H1 (cell line): ENCODE data around the gene WBP1L. TPM values are rescaled to one million over a fixed set of nuclear protein-coding genes. Genes with fewer than 3 reads are reported as not detected.

ENCODE experiments used
- CTCF ChIA-PET: fragments of 300-600 bp; sonication (Branson Sonifier 250); formaldehyde crosslinking; loops from one replicate; lab custom pipeline; 2021; ENCODE audit not compliant: partially characterized antibody; lab: Charles Lee
- POLR2A ChIA-PET: fragments of 300-600 bp; sonication (Branson Sonifier 250); formaldehyde crosslinking; loops from one replicate; lab custom pipeline; 2021; ENCODE audit warnings: inconsistent platforms; ENCODE audit not compliant: partially characterized antibody; lab: Charles Lee
- DNase-seq, 2 experiments: peaks; one replicate each; pipeline versions ENCODE4 v3.0.0 to v3.0.0-alpha.2; 2010 to 2022; ENCODE audit warnings: low spot score in 2 of 2, low read depth in 1 of 2, mixed read lengths in 1 of 2
- FAIRE-seq: peaks from 2 replicates; lab custom pipeline; 2011; peaks lifted over from hg19 to GRCh38; lab: Jason Lieb, UNC
- H2AFZ ChIP-seq: 2 replicates; pipeline ENCODE4 v1.8.1; 2012; ENCODE audit warnings: low read length, inconsistent platforms
- H2AK5ac ChIP-seq: 2 replicates; pipeline ENCODE4 v1.6.1; 2013; ENCODE audit warnings: low read depth, low read length
- H2BK120ac ChIP-seq: replicated peaks from 2 replicates; pipeline ENCODE3; 2013; ENCODE audit warnings: low read depth, low read length, inconsistent platforms
- H2BK12ac ChIP-seq: 2 replicates; pipeline ENCODE4 v1.6.1; 2013; ENCODE audit warnings: low read depth, low read length
- H2BK15ac ChIP-seq: 2 replicates; pipeline ENCODE4 v1.6.1; 2013; ENCODE audit warnings: low read length
- H2BK20ac ChIP-seq: 2 replicates; pipeline ENCODE4 v1.6.1; 2013; ENCODE audit warnings: low read length
- H2BK5ac ChIP-seq: 2 replicates; pipeline ENCODE4 v1.6.1; 2013; ENCODE audit warnings: low read depth, low read length
- H3K14ac ChIP-seq: 2 replicates; pipeline ENCODE4 v1.6.1; 2013; ENCODE audit warnings: inconsistent platforms; ENCODE audit not compliant: insufficient read length
- H3K18ac ChIP-seq: 2 replicates; pipeline ENCODE4 v1.6.1; 2013; ENCODE audit warnings: low read length; ENCODE audit errors: extremely low read depth
- H3K23ac ChIP-seq: 2 replicates; pipeline ENCODE4 v1.6.1; 2013; ENCODE audit warnings: inconsistent platforms; ENCODE audit not compliant: insufficient read length
- H3K23me2 ChIP-seq: 2 replicates; pipeline ENCODE4 v1.6.1; 2013; ENCODE audit warnings: low read depth, low read length
- H3K27ac ChIP-seq: 2 replicates; pipeline ENCODE4 v1.6.1; 2011; ENCODE audit warnings: low read depth, low read length, inconsistent platforms
- H3K27me3 ChIP-seq, 4 experiments: replicated peaks in 1 of 4; 1 replicate in 1 of 4; 2 replicates in 3 of 4; pipeline versions ENCODE4 v1.6.1 to v1.8.1; 2011 to 2013; ENCODE audit warnings: low read length in 3 of 4, mild to moderate bottlenecking in 3 of 4, inconsistent platforms in 2 of 4, mixed read lengths in 2 of 4, moderate library complexity in 1 of 4; ENCODE audit not compliant: control insufficient read depth in 3 of 4, insufficient read depth in 3 of 4; ENCODE audit errors: extremely low read depth in 1 of 4
- H3K36me3 ChIP-seq, 4 experiments: 2 replicates each; pipeline versions ENCODE4 v1.6.1 to v1.8.1; 2011 to 2013; ENCODE audit warnings: mild to moderate bottlenecking in 4 of 4, low read length in 3 of 4, moderate library complexity in 2 of 4, control low read depth in 1 of 4, inconsistent platforms in 1 of 4; ENCODE audit not compliant: insufficient read depth in 4 of 4, control insufficient read depth in 2 of 4
- H3K4ac ChIP-seq: replicated peaks from 2 replicates; pipeline ENCODE3; 2013; ENCODE audit warnings: low read length, low read depth, mixed read lengths, inconsistent platforms; ENCODE audit not compliant: insufficient read length
- H3K4me1 ChIP-seq, 4 experiments: replicated peaks in 1 of 4; 1 replicate in 1 of 4; 2 replicates in 3 of 4; pipeline versions ENCODE4 v1.6.1 to v1.8.1; 2011 to 2013; ENCODE audit warnings: low read length in 3 of 4, inconsistent platforms in 2 of 4, mixed read lengths in 1 of 4; ENCODE audit not compliant: insufficient read depth in 4 of 4, control insufficient read depth in 3 of 4
- H3K4me2 ChIP-seq, 2 experiments: 2 replicates each; pipeline versions ENCODE4 v1.6.1 to v1.8.1; 2011 to 2013; ENCODE audit warnings: low read depth in 2 of 2, low read length in 2 of 2, control low read depth in 1 of 2, inconsistent platforms in 1 of 2, mild to moderate bottlenecking in 1 of 2; ENCODE audit not compliant: insufficient read depth in 1 of 2
- H3K4me3 ChIP-seq, 4 experiments: fragments of 200-600, 300-600 bp in 1 of 4; sonication (generic), shearing (Covaris generic), sonication (Bioruptor Twin) in 1 of 4; 2 replicates each; pipeline versions ENCODE4 v1.5.1 to v1.8.1; 2011 to 2016; ENCODE audit warnings: low read length in 4 of 4, low read depth in 3 of 4, control low read depth in 2 of 4, inconsistent platforms in 2 of 4, mild to moderate bottlenecking in 2 of 4, mixed read lengths in 1 of 4, moderate library complexity in 1 of 4; ENCODE audit not compliant: insufficient read depth in 2 of 4; ENCODE audit errors: extremely low read depth in 1 of 4
- H3K56ac ChIP-seq: replicated peaks from 2 replicates; pipeline ENCODE3; 2013; ENCODE audit warnings: low read depth, mild to moderate bottlenecking, mixed read lengths, low read length, inconsistent platforms; ENCODE audit not compliant: insufficient read length
- H3K79me1 ChIP-seq: 2 replicates; pipeline ENCODE4 v1.6.1; 2013; ENCODE audit warnings: low read depth, low read length, control low read depth
- H3K79me2 ChIP-seq, 2 experiments: 2 replicates each; pipeline versions ENCODE4 v1.6.1 to v1.8.1; 2012 to 2013; ENCODE audit warnings: low read length in 2 of 2, mild to moderate bottlenecking in 2 of 2, inconsistent platforms in 1 of 2; ENCODE audit not compliant: insufficient read depth in 2 of 2, control insufficient read depth in 1 of 2
- H3K9ac ChIP-seq, 4 experiments: replicated peaks in 1 of 4; 1 replicate in 1 of 4; 2 replicates in 3 of 4; pipeline versions ENCODE4 v1.6.1 to v1.8.1; 2011 to 2013; ENCODE audit warnings: low read depth in 3 of 4, low read length in 3 of 4, control low read depth in 2 of 4, mild to moderate bottlenecking in 2 of 4, moderate library complexity in 2 of 4, inconsistent platforms in 1 of 4; ENCODE audit errors: extremely low read depth in 1 of 4
- H3K9me3 ChIP-seq, 2 experiments: 2 replicates each; pipeline versions ENCODE4 v1.6.1 to v1.8.1; 2012 to 2013; ENCODE audit warnings: mild to moderate bottlenecking in 2 of 2, moderate library complexity in 2 of 2, control low read depth in 1 of 2, inconsistent platforms in 1 of 2, low read depth in 1 of 2, low read length in 1 of 2, mixed read lengths in 1 of 2; ENCODE audit not compliant: insufficient read depth in 2 of 2
- H4K20me1 ChIP-seq, 2 experiments: replicated peaks in 1 of 2; 2 replicates each; pipeline versions ENCODE3 to v1.8.1; 2011 to 2013; ENCODE audit warnings: inconsistent platforms in 2 of 2, low read length in 2 of 2, mild to moderate bottlenecking in 1 of 2; ENCODE audit not compliant: insufficient read depth in 2 of 2, control insufficient read depth in 1 of 2
- H4K5ac ChIP-seq: 2 replicates; pipeline ENCODE4 v1.6.1; 2013; ENCODE audit warnings: low read length, low read depth, mixed read lengths, inconsistent platforms; ENCODE audit not compliant: insufficient read length
- H4K8ac ChIP-seq: 2 replicates; pipeline ENCODE4 v1.8.0; 2013; ENCODE audit warnings: mild to moderate bottlenecking, moderate library complexity, low read length, inconsistent platforms; ENCODE audit not compliant: insufficient read depth; ENCODE audit errors: extremely low read depth
- H4K91ac ChIP-seq: replicated peaks from 2 replicates; pipeline ENCODE3; 2013; ENCODE audit warnings: low read length, mixed read lengths, inconsistent platforms; ENCODE audit not compliant: insufficient read length
- CHD1 ChIP-seq: IDR thresholded peaks from 2 replicates; pipeline ENCODE4 v1.6.1; 2012; ENCODE audit warnings: low read depth, low read length, improper control_type of control experiment
- EGR1 ChIP-seq: IDR thresholded peaks from 2 replicates; pipeline ENCODE4 v1.6.1; 2011; ENCODE audit warnings: low read depth, low read length, borderline replicate concordance
- EZH2 ChIP-seq: fragments of 200-600 bp; sonication (generic); IDR thresholded peaks from 2 replicates; pipeline ENCODE4 v1.7.1; 2012; ENCODE audit warnings: low read depth, mild to moderate bottlenecking, moderate library complexity, low read length, inconsistent platforms; ENCODE audit not compliant: severe bottlenecking
- HDAC2 ChIP-seq, 2 experiments: fragments of 300-600 bp in 1 of 2; sonication (generic) in 1 of 2; IDR thresholded peaks; 2 replicates each; pipeline ENCODE4 v1.6.1; 2011 to 2012; ENCODE audit warnings: low read depth in 2 of 2, low read length in 2 of 2, mild to moderate bottlenecking in 2 of 2, moderate library complexity in 2 of 2, borderline replicate concordance in 1 of 2, inconsistent platforms in 1 of 2
- MAFK ChIP-seq: IDR thresholded peaks from 2 replicates; pipeline ENCODE4 v1.6.1; 2012; ENCODE audit warnings: low read depth, mild to moderate bottlenecking, improper control_type of control experiment, low read length
- PHF8 ChIP-seq: fragments of 200-600 bp; sonication (generic); conservative IDR thresholded peaks from 2 replicates; pipeline ENCODE4 v1.7.1; 2012; ENCODE audit warnings: low read depth, mild to moderate bottlenecking, inconsistent platforms, low read length, moderate library complexity
- RAD21 ChIP-seq, 2 experiments: IDR thresholded peaks in 1 of 2; conservative IDR thresholded peaks in 1 of 2; 2 replicates each; pipeline ENCODE4 v1.6.1; 2011; ENCODE audit warnings: low read depth in 2 of 2, low read length in 2 of 2, improper control_type of control experiment in 1 of 2, inconsistent platforms in 1 of 2, mild to moderate bottlenecking in 1 of 2, moderate library complexity in 1 of 2
- RXRA ChIP-seq: IDR thresholded peaks from 2 replicates; pipeline ENCODE4 v1.6.1; 2011; ENCODE audit warnings: low read depth, mild to moderate bottlenecking, low read length, moderate library complexity; ENCODE audit not compliant: insufficient read depth
- SIN3A ChIP-seq, 2 experiments: IDR thresholded peaks in 1 of 2; conservative IDR thresholded peaks in 1 of 2; 2 replicates each; pipeline ENCODE4 v1.6.1; 2011 to 2012; ENCODE audit warnings: low read length in 2 of 2, improper control_type of control experiment in 1 of 2, low read depth in 1 of 2, mild to moderate bottlenecking in 1 of 2
- SUZ12 ChIP-seq: fragments of 200-600 bp; sonication (generic); IDR thresholded peaks from 2 replicates; pipeline ENCODE4 v1.6.1; 2012; ENCODE audit warnings: mild to moderate bottlenecking, inconsistent platforms, low read length, moderate library complexity, mixed read lengths
- YY1 ChIP-seq: IDR thresholded peaks from 2 replicates; pipeline ENCODE4 v1.6.1; 2011; ENCODE audit warnings: low read depth, mild to moderate bottlenecking, low read length
- ZNF274 ChIP-seq: IDR thresholded peaks from 2 replicates; pipeline ENCODE4 v1.7.0; 2012; ENCODE audit warnings: low read length, borderline replicate concordance; ENCODE audit errors: extremely low read depth
- WGBS, 2 experiments: shearing (Covaris generic) in 1 of 2; methylation state at CpG; one replicate each; pipeline versions ENCODE4 v1.1.6 to v1.1.7; 2013 to 2015; ENCODE audit warnings: low lambda C conversion rate in 2 of 2, mixed read lengths in 2 of 2, inconsistent platforms in 1 of 2, low coverage in 1 of 2, missing lambda C conversion rate in 1 of 2; ENCODE audit not compliant: insufficient replicate concordance in 2 of 2, insufficient coverage in 1 of 2, insufficient read length in 1 of 2; ENCODE audit errors: extremely low coverage in 1 of 2, missing lambda C conversion rate in 1 of 2; 5-methylcytosine and 5-hydroxymethylcytosine counted together
- polyA plus RNA-seq, 7 experiments: library from polyadenylated mRNA; depleted of rRNA in 3 of 7; stranded (reverse) in 5 of 7; unstranded in 2 of 7; fragments of >200 nt in 5 of 7; fragments of 200-250 nt in 2 of 7; gene quantifications; 1 replicate in 5 of 7; 2 replicates in 1 of 7; 4 replicates in 1 of 7; pipeline versions ENCODE4 v1.2.1 to v1.2.3, GENCODE V29; 2011 to 2013; ENCODE audit warnings: missing spikeins in 2 of 7, mixed read lengths in 2 of 7
- total RNA-seq: library from RNA; stranded (reverse); fragmentation: NEBNext Ultra II Directional; extraction: Animal tissue kit (Norgen Biotek cat#: 25700); gene quantifications from 2 replicates; pipeline ENCODE4 v1.2.1, GENCODE V29; 2021

The WBP1L gene
- total and polyA plus RNA-seq, 2 of the 8 experiments (the other 6 are each of a cell fraction or from before 2014, with no cell fraction given): 26.6 to 29.9 TPM

DNA sequence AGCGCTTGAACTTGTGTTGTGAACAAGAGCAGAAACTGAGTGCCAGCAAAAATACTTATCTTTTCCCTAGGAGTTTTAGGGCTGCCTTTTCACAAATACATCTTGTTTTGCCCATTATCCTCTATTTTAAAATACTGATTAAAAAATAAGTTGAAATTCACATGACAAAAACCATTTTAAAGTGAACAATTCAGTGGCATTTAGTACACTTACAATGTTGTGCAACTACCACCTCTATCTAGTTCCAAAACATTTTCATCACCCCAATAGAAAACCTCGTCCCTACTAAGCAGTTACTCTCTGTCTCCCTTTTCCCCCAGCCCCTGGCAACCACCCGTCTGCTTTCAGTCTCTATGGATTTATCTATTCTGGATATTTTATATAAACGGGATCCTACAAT lies 1.4 kb downstream of the WBP1L start:
- ChIA-PET CTCF (interaction anchor here (0.9 to 2.3 kb wide), 7 partner anchors 8 to 321 kb away, joined by 3 to 11 read pairs (median 5); partner anchors contain the start of gene CNNM2), POLR2A (interaction anchor here (1.0 to 2.7 kb wide), 9 partner anchors 8 to 124 kb away, joined by 3 to 9 read pairs (median 4); partner anchors contain the start of gene AS3MT)
- peaks cover 0 to 6% (median 2%) of the 10 kb centered on the region in 4 experiments; a peak in 4 of 7 replicates for H3K4me1 ChIP-seq
- no peak overlapping the region for H4K5ac ChIP-seq
- H2BK15ac ChIP-seq: no peak overlapping the region
- 89% methylated on average over 4 of the region's 4 CpGs; no CpG with 5 or more reads in 1 of the 2 experiments for WGBS, 2 experiments
- H3K4ac ChIP-seq: no peak overlapping the region
- H3K4me2 ChIP-seq: peak overlapping the region; percentile 96 to 100; a peak in 3 of 4 replicates
- H3K4me3 ChIP-seq: peak overlapping the region in 1 of 4 experiments; percentile 91; a peak in 2 of 8 replicates
- no peak overlapping the region for H2BK120ac ChIP-seq
- no peak for DNase-seq
- no peaks in the 10 kb centered on the region for H3K9me3 ChIP-seq
- FAIRE-seq: no peak
- no peak overlapping the region for H4K91ac ChIP-seq
- no peaks in the 10 kb centered on the region for H4K20me1 ChIP-seq
- no peak overlapping the region for H2AFZ ChIP-seq
- H2BK5ac ChIP-seq: no peak overlapping the region
- no peak overlapping the region for H3K18ac ChIP-seq
- H3K56ac ChIP-seq: no peak overlapping the region
- no peaks in the 10 kb centered on the region for H3K36me3 ChIP-seq
- peaks cover 6% of the 10 kb centered on the region for H3K23me2 ChIP-seq
- H2BK20ac ChIP-seq: no peak overlapping the region
- no peak overlapping the region for H4K8ac ChIP-seq
- H3K27ac ChIP-seq: no peak overlapping the region
- no peak overlapping the region for H2BK12ac ChIP-seq
- no peaks in the 10 kb centered on the region; a peak in 1 of 7 replicates for H3K27me3 ChIP-seq
- peaks cover 0 to 28% of the 10 kb centered on the region in 2 experiments; a peak in 2 of 4 replicates for H3K79me2 ChIP-seq
- no peak overlapping the region for H3K9ac ChIP-seq
- no peak overlapping the region for H3K23ac ChIP-seq
- H3K14ac ChIP-seq: no peak overlapping the region
- H3K79me1 ChIP-seq: peaks cover 4% of the 10 kb centered on the region
- no peak overlapping the region for H2AK5ac ChIP-seq
- no peak for TF ChIP-seq RAD21 (IDR thresholded peaks at IDR 0.05 in 1 of 2, conservative IDR thresholded peaks at IDR 0.05 in 1 of 2; ENCODE audit: low read depth in 2 of 2, low read length in 2 of 2)
- no peak for TF ChIP-seq YY1
- no peak for TF ChIP-seq ZNF274
- no peak for TF ChIP-seq HDAC2 (IDR thresholded peaks at IDR 0.05; ENCODE audit: borderline replicate concordance in 1 of 2, low read depth in 2 of 2, low read length in 2 of 2)
- no peak for TF ChIP-seq SIN3A (conservative IDR thresholded peaks at IDR 0.05 in 1 of 2, IDR thresholded peaks at IDR 0.05 in 1 of 2; ENCODE audit: low read depth in 1 of 2, low read length in 2 of 2)
- no peak for TF ChIP-seq CHD1
- TF ChIP-seq MAFK: no peak
- TF ChIP-seq SUZ12: no peak
- TF ChIP-seq RXRA: no peak
- no peak for TF ChIP-seq PHF8
- no peak for TF ChIP-seq EZH2
- no peak for TF ChIP-seq EGR1
